Loucy (cell line): ENCODE results near the gene GREB1.

Source experiments
- EZH2phosphoT487 ChIP-seq: fragments of 200-600 bp; IDR thresholded peaks from 2 replicates; pipeline ENCODE4 v1.6.1; 2018; ENCODE audit warnings: antibody characterized with exemption, mild to moderate bottlenecking, moderate library complexity, borderline replicate concordance
- TF ChIP-seq, protein P1 (sequence below): fragments of 200-600 bp; sonication (generic); conservative IDR thresholded peaks from 2 replicates; pipeline ENCODE4 v1.5.1; 2014; ENCODE audit warnings: mild to moderate bottlenecking, antibody characterized with exemption, low read length

DNA sequence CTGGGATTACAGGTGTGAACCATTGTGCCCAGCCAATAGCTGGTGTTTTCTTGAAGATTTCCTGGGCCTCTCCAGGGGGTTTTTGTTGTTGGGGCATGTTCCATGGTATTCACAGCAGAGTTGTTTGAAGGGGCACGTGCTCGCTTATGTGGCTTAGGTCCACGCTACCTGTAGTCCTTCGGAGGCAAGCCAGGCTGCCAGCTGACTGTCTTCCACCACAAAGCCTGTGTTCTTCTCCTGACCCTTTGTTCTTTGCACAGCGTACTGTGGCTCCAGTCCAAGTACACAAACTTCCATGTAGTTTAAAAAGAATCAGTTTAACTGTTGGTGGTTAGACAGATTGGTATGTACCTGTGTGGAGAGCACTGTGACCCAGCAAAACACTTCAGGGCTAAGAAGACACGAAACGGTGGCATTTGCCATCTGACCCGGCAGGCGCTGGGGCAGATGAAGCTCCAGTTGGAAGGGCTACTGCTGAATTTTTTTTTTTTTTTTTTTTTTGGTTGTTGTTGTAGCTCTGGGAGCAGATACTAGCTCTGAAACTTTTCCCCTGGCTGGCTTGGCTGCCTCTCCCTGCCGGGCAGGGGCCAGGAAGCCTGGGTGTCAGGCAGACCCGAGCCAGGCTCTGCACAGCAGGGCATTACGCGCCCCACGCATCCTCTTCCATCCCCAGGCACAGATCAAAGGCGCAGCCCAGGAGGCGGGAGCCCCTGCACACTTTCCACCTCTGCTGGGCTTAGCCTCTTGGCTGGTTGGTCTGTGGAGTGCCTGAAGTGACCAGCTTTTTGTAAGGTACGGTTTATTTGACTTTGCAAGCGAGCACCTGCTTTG is 5.7 kb downstream of the GREB1 start:
- TF ChIP-seq, protein P1, sequence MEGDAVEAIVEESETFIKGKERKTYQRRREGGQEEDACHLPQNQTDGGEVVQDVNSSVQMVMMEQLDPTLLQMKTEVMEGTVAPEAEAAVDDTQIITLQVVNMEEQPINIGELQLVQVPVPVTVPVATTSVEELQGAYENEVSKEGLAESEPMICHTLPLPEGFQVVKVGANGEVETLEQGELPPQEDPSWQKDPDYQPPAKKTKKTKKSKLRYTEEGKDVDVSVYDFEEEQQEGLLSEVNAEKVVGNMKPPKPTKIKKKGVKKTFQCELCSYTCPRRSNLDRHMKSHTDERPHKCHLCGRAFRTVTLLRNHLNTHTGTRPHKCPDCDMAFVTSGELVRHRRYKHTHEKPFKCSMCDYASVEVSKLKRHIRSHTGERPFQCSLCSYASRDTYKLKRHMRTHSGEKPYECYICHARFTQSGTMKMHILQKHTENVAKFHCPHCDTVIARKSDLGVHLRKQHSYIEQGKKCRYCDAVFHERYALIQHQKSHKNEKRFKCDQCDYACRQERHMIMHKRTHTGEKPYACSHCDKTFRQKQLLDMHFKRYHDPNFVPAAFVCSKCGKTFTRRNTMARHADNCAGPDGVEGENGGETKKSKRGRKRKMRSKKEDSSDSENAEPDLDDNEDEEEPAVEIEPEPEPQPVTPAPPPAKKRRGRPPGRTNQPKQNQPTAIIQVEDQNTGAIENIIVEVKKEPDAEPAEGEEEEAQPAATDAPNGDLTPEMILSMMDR = no peak
- no peak for TF ChIP-seq EZH2phosphoT487
